WTC11 (cell line): ENCODE results near the gene ITGA8. TPM values are rescaled to one million over a fixed set of nuclear protein-coding genes. Genes with fewer than 3 reads are reported as not detected.

ENCODE experiments used
- ATAC-seq: fragments of 200-7000 bp; cut with Tn5 transposase; 2 replicates; pipeline ENCODE4 v1.10.0; 2021; ENCODE audit warnings: mild to moderate bottlenecking, moderate library complexity
- CTCF ChIA-PET: fragments of 300-600 bp; sonication (Branson Sonifier 250); formaldehyde crosslinking; loops from one replicate; lab custom pipeline; 2021; ENCODE audit warnings: antibody characterized with exemption; lab: Charles Lee
- POLR2A ChIA-PET: fragments of 350-600 bp; sonication (Branson Sonifier 250); formaldehyde crosslinking; loops from one replicate; lab custom pipeline; 2021; ENCODE audit warnings: antibody characterized with exemption; lab: Charles Lee
- DNase-seq: peaks from one replicate; pipeline ENCODE4 v3.0.0; 2021; ENCODE audit warnings: low spot score
- H3K27ac Mint-ChIP-seq: 2 replicates; pipeline ENCODE4 v1.8.0; 2021; ENCODE audit warnings: mixed read lengths
- H3K27me3 Mint-ChIP-seq: 2 replicates; pipeline ENCODE4 v1.8.0; 2021; ENCODE audit warnings: low read depth, mild to moderate bottlenecking, moderate library complexity, mixed read lengths
- H3K36me3 Mint-ChIP-seq: 2 replicates; pipeline ENCODE4 v1.8.0; 2021; ENCODE audit warnings: mixed read lengths
- H3K4me1 Mint-ChIP-seq: 2 replicates; pipeline ENCODE4 v1.8.0; 2022; ENCODE audit warnings: mixed read lengths
- H3K4me3 Mint-ChIP-seq: 2 replicates; pipeline ENCODE4 v1.8.0; 2021; ENCODE audit warnings: mild to moderate bottlenecking, moderate library complexity, mixed read lengths
- H3K9me3 Mint-ChIP-seq: 2 replicates; pipeline ENCODE4 v1.8.0; 2021; ENCODE audit warnings: mixed read lengths
- ATF6 ChIP-seq: sonication (generic); formaldehyde crosslinking; IDR thresholded peaks from 2 replicates; pipeline ENCODE4 v1.8.1; 2023; ENCODE audit warnings: mild to moderate bottlenecking, missing genetic modification reagents
- CREM ChIP-seq: sonication (generic); formaldehyde crosslinking; IDR thresholded peaks from 2 replicates; pipeline ENCODE4 v1.8.1; 2022; ENCODE audit warnings: mild to moderate bottlenecking, missing genetic modification reagents, moderate library complexity
- FOXJ3 ChIP-seq: sonication (generic); formaldehyde crosslinking; IDR thresholded peaks from 2 replicates; pipeline ENCODE4 v1.9.0; 2021; ENCODE audit warnings: missing genetic modification reagents, mild to moderate bottlenecking, borderline replicate concordance
- FOXP4 ChIP-seq: sonication (generic); formaldehyde crosslinking; IDR thresholded peaks from 2 replicates; pipeline ENCODE4 v1.8.0; 2022; ENCODE audit warnings: mild to moderate bottlenecking, missing genetic modification reagents
- GABPB1 ChIP-seq: sonication (generic); formaldehyde crosslinking; IDR thresholded peaks from 2 replicates; pipeline ENCODE4 v1.8.1; 2023; ENCODE audit warnings: mild to moderate bottlenecking, missing genetic modification reagents
- HMGA2 ChIP-seq: fragments of 250-450 bp; sonication (Bioruptor Pico); IDR thresholded peaks from 2 replicates; pipeline ENCODE4 v1.4.0; 2021; ENCODE audit warnings: mild to moderate bottlenecking, moderate library complexity
- IRF2 ChIP-seq: sonication (generic); formaldehyde crosslinking; IDR thresholded peaks from 2 replicates; pipeline ENCODE4 v1.8.0; 2022; ENCODE audit warnings: low read depth, missing genetic modification reagents, borderline replicate concordance
- NFATC4 ChIP-seq: fragments of 250-450 bp; sonication (Bioruptor Pico); IDR thresholded peaks from 2 replicates; pipeline ENCODE4 v1.9.0; 2021; ENCODE audit warnings: mild to moderate bottlenecking
- NFE2L1 ChIP-seq: sonication (generic); formaldehyde crosslinking; IDR thresholded peaks from 2 replicates; pipeline ENCODE4 v1.8.1; 2023; ENCODE audit warnings: missing genetic modification reagents
- NFYB ChIP-seq: sonication (generic); formaldehyde crosslinking; conservative IDR thresholded peaks from 2 replicates; pipeline ENCODE4 v1.8.0; 2022; ENCODE audit warnings: low read depth, missing genetic modification reagents
- NR3C1 ChIP-seq: sonication (generic); formaldehyde crosslinking; conservative IDR thresholded peaks from 2 replicates; pipeline ENCODE4 v1.8.1; 2023; ENCODE audit warnings: low read depth, mild to moderate bottlenecking, missing genetic modification reagents
- SP1 ChIP-seq: sonication (generic); formaldehyde crosslinking; conservative IDR thresholded peaks from 2 replicates; pipeline ENCODE4 v1.8.1; 2022; ENCODE audit warnings: missing genetic modification reagents
- USF1 ChIP-seq: sonication (generic); formaldehyde crosslinking; IDR thresholded peaks from 2 replicates; pipeline ENCODE4 v1.8.0; 2022; ENCODE audit warnings: mild to moderate bottlenecking, missing genetic modification reagents
- ZNF232 ChIP-seq: sonication (generic); formaldehyde crosslinking; IDR thresholded peaks from 2 replicates; pipeline ENCODE4 v1.8.0; 2022; ENCODE audit warnings: mild to moderate bottlenecking, missing genetic modification reagents
- ZNF423 ChIP-seq: fragments of 250-450 bp; sonication (Bioruptor Pico); IDR thresholded peaks from 2 replicates; pipeline ENCODE4 v2.1.2; 2022; ENCODE audit warnings: mild to moderate bottlenecking, moderate library complexity
- ZNF512 ChIP-seq: sonication (generic); formaldehyde crosslinking; IDR thresholded peaks from 2 replicates; pipeline ENCODE4 v1.8.1; 2022; ENCODE audit warnings: missing genetic modification reagents, borderline replicate concordance
- total RNA-seq: library from RNA; stranded (reverse); gene quantifications from 3 replicates; pipeline ENCODE4 v1.2.3, GENCODE V29; 2021

Gene ITGA8
- total RNA-seq, 1 experiment from 2014 or later, result not detected

GRCh38 chr10:15715619-15716227 is 4.0 kb downstream of the ITGA8 start:
- H3K9me3 Mint-ChIP-seq, result no peaks in the 10 kb centered on the region
- TF ChIP-seq HMGA2 (CRISPR knock-in tag) (no peak), ZNF232 (CRISPR knock-in tag) (no peak), FOXJ3 (CRISPR knock-in tag) (no peak), NFE2L1 (no peak), FOXP4 (CRISPR knock-in tag) (no peak)
- CTCF ChIA-PET, result interaction anchor here (0.7 to 1.7 kb wide), 7 partner anchors 66 to 287 kb away, joined by 3 to 9 read pairs (median 3); no protein-coding TSS in a partner anchor
- H3K36me3 Mint-ChIP-seq, result no peaks in the 10 kb centered on the region
- H3K4me3 Mint-ChIP-seq, result no peak overlapping the region
- peaks cover 34% of the 10 kb centered on the region for H3K27me3 Mint-ChIP-seq
- ATAC-seq, result peak; percentile 16
- no peak overlapping the region for H3K27ac Mint-ChIP-seq
- peak; percentile 35 for DNase-seq
- H3K4me1 Mint-ChIP-seq, result peaks cover 9% of the 10 kb centered on the region
- POLR2A ChIA-PET, result no interaction called here

GRCh38 chr10:15714847-15715246 is 4.9 kb downstream of the ITGA8 start:
- TF ChIP-seq FOXP4 (CRISPR knock-in tag), result no peak
- TF ChIP-seq NR3C1 (CRISPR knock-in tag), result no peak
- TF ChIP-seq, all 79 proteins: peak for 0
- peaks cover 26% of the 10 kb centered on the region for H3K27me3 Mint-ChIP-seq
- peaks cover 7% of the 10 kb centered on the region for H3K4me1 Mint-ChIP-seq
- ATAC-seq (no peak), DNase-seq (no peak)
- ChIA-PET POLR2A (no interaction called here), CTCF (interaction anchor here (1.7 kb wide), 1 partner anchor 129 kb away, joined by 9 read pairs; no protein-coding TSS in a partner anchor)
- H3K4me3 Mint-ChIP-seq, result no peak overlapping the region
- no peaks in the 10 kb centered on the region for H3K36me3 Mint-ChIP-seq
- H3K9me3 Mint-ChIP-seq, result no peaks in the 10 kb centered on the region
- H3K27ac Mint-ChIP-seq, result no peak overlapping the region

- no peak overlapping the region for H3K4me3 Mint-ChIP-seq
- DNase-seq, result no peak
- peaks cover 9% of the 10 kb centered on the region for H3K27me3 Mint-ChIP-seq
- ChIA-PET POLR2A (no interaction called here), CTCF (interaction anchor here (0.6 to 2.3 kb wide), 2 partner anchors 63 to 127 kb away, joined by 3 to 6 read pairs; no protein-coding TSS in a partner anchor)
- no peak overlapping the region for H3K27ac Mint-ChIP-seq
- no peaks in the 10 kb centered on the region for H3K4me1 Mint-ChIP-seq
- no peak for TF ChIP-seq CREM (CRISPR knock-in tag)
- TF ChIP-seq GABPB1 (CRISPR knock-in tag), result no peak
- no peak for TF ChIP-seq NFYB (CRISPR knock-in tag)
- TF ChIP-seq ZNF512 (CRISPR knock-in tag), result no peak
- no peak for TF ChIP-seq ZNF423 (CRISPR knock-in tag)
- TF ChIP-seq IRF2 (CRISPR knock-in tag), result no peak
- no peak for TF ChIP-seq SP1
- no peaks in the 10 kb centered on the region for H3K9me3 Mint-ChIP-seq
- ATAC-seq, result no peak
- H3K36me3 Mint-ChIP-seq, result no peaks in the 10 kb centered on the region
Observed at GRCh38 chr10:15712883-15713282, 6.8 kb downstream of the ITGA8 start.

- Mint-ChIP-seq H3K36me3 (no peaks in the 10 kb centered on the region), H3K9me3 (no peaks in the 10 kb centered on the region), H3K4me1 (no peaks in the 10 kb centered on the region), H3K27me3 (no peaks in the 10 kb centered on the region), H3K4me3 (no peak overlapping the region), H3K27ac (no peak overlapping the region)
- DNase-seq, result no peak
- no peak for TF ChIP-seq ATF6 (CRISPR knock-in tag)
- TF ChIP-seq NFATC4 (CRISPR knock-in tag), result no peak
- TF ChIP-seq USF1 (CRISPR knock-in tag), result no peak
- ChIA-PET CTCF (interaction anchor here (3.5 kb wide), 1 partner anchor 10 kb away, joined by 18 read pairs; the partner anchor contains the start of gene ITGA8), POLR2A (interaction anchor here (0.6 kb wide), 1 partner anchor 61 kb away, joined by 3 read pairs; no protein-coding TSS in a partner anchor)
- ATAC-seq, result no peak
Observed at GRCh38 chr10:15710455-15710854, 9.3 kb downstream of the ITGA8 start.
